ENCODE measurements around the gene ATP6V0E2.

The ATP6V0E2 gene

GRCh38 chr7:149862156-149862555, 11.6 kb upstream of the ATP6V0E2 start:
- DNase-seq (ENCODE audit: low read depth in 2 of 2) = no peak

DNA sequence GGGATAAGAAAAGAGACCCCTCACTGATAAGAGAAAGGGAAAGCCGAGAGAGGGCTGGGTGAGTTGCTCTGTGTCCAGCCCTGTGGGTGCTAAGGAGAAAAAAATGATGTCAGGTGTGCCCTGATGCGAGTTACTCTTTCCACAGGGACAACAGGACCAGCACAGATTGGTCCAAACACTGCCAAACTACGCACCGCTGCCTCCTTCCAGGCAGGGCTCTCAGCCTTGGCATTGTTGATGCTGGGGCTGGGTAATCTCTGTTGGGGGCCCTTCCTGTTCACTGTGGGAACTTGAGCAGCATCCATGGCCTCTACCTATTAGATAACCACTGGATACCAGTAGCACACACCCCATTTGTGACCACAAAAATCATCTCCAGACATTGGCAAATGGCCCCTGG, 10.3 kb upstream of the ATP6V0E2 start:
- no peak for DNase-seq (ENCODE audit: low read depth in 2 of 2)

GRCh38 chr7:149864023-149864422, 9.7 kb upstream of the ATP6V0E2 start:
- no peak for DNase-seq (ENCODE audit: low read depth in 2 of 2)

DNA sequence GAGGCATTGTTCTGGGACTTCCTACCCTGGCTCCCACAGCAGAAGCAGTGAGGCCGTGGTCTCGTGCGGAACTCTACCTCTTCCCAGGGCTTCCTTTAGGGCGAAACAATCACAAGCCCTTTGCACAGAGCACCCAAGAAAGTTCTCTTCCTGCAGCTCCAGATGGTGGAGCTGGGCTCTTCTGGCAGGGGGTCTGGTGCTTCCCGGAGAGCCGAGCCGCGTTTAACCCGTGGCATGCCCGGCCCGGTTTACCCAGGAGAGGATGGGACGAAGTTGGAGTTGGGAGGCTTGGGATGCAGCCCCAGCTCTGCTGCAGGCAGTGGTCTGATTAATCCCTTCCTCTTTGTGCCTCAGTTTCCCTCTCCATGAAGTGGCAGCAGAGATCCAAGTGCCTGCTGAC, 9.0 kb upstream of the ATP6V0E2 start:
- DNase-seq (ENCODE audit: low read depth in 2 of 2) = no peak

DNA sequence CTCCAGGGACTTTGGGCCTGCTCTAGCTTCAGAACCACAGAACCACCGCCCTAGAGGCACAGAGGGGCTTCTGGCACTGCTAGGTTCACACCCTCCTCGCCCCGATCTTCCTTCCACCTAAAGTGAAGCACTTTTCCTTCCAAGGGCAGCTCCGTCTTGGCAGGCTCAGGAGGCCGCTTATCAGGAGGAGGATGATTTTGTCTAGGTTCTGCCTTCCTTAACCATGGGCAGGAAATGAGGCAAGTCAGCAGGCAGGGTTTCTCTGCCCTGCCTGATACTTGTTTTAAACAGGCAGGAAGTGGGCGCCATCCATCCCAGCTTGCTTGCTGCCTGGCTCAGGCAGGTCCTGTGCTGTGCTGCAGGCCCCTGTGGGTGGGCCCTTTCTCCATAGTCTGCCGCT, 8.3 kb upstream of the ATP6V0E2 start:
- DNase-seq (ENCODE audit: low read depth in 2 of 2) = no peak

DNA sequence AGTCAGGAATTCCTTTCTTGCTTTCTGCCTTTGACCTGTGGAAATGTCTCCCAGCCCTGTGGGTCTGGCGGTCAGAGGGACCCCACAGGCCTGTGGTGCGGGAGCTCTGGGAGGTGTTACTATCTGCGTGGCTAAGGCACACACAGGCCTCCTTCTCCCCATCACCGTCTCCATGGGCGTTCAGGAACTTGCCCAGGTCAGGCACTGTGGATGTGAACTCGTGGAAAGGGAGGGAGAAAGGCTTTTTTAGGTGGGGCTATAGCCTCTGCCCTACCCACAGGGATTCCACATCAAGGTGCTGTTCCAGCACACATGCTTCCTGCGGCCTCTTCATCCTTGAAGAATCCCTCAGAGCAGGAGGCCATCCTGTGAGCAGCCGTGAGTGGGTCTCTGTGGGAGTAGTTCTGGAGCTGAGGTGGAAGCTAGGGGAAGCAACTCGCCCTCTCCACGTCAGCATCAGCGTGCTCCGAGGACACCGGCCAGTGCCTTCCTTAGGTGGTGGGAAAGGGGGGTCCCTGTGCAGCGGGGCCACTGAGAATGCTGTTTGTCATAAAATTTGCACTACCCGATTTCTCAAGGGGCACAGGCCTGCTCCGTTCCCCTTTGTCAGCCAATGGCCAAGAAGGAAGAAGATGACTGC, 7.5 kb upstream of the ATP6V0E2 start:
- DNase-seq (ENCODE audit: low read depth in 2 of 2) = no peak

DNA sequence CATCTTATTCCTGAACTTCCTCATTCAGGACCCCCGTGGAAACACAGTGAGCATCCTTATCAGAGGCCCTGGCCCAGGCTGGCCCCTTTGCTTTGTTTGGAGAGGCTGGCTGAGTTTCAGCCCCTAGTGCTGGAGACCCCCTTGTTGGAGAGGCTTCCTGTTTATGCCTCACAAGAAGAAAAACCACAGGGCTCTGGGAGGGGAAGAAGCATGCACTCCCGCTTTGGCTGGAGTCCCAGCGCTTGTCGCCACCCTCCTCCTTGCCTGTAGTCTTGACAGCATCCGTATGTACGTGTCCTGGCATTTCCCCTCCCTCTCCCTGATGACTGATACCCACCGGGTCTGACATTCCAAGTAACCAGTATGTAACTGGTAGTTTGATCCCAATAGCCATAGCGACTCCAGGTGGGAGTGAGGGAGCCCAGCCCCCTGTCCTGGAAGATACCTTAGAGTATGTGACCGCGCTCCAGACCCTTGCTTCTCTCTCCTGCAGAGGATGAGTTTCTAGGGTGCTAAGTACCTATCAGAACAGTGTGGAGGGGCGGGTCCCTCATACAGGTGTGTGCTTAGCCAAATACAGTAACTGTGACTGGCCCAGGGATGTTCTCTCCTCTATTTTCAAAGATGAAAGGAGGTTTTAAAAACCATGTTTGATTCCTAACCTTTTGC, 6.9 kb upstream of the ATP6V0E2 start:
- DNase-seq (ENCODE audit: low read depth in 2 of 2) = peak; percentile 23 to 27

GRCh38 chr7:149867762-149868622, 5.8 kb upstream of the ATP6V0E2 start:
- DNase-seq (ENCODE audit: low read depth in 2 of 2) = no peak

DNA sequence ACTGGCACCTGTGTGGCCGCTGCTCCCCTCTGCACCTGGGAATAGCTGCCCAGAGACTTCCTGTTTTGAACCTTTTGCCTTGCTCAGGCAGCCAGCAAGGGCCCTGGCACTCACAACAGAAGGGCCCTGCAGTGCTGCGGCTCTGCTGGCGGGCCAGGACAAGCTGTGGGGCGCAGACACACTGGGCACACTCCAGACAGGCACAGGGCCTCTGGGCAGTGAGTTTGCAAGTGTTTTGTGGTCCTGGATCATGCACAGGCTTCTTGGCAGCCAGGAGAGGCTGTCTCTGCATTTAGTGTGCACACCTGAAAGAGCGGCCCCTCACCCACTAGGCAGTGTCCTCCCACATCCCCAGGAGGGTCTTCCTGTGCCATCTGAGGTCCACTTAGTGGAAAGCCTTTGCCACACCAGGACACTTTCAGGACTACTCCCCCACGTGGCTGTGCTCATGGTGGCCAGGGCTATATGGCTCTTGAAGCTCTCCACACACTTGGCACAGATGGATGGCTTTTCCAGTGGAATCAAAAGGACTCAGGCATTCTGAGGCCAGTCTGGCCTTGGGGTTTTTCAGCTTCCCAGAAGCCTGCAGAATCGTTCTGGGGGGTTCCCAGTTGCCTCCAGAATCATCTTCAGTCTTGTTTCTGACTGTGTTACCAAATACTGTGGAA, 5.0 kb upstream of the ATP6V0E2 start:
- DNase-seq (ENCODE audit: low read depth in 2 of 2) = no peak

- DNase-seq (ENCODE audit: low read depth in 2 of 2) = no peak
These were observed 4.5 kb upstream of the ATP6V0E2 start for GRCh38 chr7:149869291-149869650.

DNA sequence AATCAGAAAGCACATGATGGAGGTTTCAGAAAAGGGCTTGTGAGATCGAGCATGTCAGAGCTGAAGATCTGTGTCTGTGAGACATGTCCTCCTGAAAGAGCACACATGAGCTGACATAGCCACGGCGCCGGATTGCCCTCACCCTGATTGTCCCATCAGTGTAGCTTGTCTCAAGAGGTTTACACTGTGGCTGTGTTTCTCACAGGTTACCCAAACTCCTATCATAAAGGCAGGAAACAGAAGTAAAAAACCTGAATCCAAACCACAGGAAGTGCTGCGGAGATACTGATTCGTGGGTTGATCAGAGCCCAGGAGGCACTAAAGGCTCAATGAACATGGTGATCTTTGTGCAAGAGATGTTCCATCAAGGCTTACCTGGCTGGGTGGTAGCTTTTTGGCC, 3.9 kb upstream of the ATP6V0E2 start:
- DNase-seq (ENCODE audit: low read depth in 2 of 2) = no peak

DNA sequence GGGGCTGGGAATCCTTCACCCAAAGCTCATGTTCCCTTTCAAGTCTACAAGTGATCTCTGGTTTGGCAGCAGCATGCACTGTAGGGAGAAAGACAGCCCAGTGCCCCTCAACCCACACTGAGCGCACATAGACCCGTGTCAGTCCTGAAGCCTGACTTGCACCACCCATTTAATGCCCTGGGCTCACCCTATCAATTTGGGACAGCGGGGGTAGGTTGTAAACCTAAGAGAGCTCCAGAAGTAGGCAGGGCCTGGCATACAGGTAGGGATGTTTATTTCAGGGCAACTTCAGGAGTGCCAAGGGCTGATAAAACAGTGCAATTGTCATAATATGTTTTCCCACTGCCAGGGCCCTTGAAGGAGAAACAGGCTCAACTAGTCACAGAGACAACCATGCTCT, 3.5 kb upstream of the ATP6V0E2 start:
- no peak for DNase-seq (ENCODE audit: low read depth in 2 of 2)

DNA sequence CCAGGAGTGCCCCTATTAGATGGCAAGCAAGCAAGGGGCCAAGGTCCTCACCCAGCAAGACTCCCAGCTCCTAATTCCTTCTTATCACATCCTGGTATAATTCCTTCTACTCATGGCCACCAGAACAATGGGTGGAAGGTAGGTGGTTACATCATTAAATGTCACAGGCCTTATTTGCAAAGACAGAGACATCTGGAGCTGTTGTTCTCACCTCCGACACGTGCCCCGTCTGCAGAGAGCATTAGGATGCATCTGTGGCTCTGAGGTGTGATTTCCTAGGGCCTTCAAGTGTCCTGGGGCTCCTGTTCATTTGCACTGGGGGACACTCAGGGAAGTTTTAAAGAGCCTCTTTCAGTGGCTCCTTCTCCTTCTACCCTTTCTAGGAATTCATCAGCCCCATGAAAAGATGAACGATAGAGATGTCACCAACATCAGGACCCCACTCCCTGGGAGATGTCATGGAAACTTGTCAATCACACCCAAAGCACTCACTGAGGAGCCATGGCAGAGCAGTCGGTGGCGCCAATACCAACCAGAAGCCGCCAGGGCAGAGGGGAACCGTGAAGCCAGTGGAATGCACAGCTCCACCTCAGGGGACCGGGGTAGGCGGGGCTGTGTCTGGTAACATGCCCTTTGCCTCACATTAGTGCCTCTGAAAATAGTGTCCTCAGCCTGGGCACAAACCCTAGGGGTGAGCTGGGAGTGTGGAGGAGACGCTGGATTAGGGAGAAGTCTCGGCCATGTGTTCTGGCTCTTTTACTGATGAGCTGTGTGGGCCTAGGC, 2.9 kb upstream of the ATP6V0E2 start:
- no peak for DNase-seq (ENCODE audit: low read depth in 2 of 2)

- no peak for DNase-seq (ENCODE audit: low read depth in 2 of 2)
These were observed 2.2 kb upstream of the ATP6V0E2 start for GRCh38 chr7:149871576-149871975.

GRCh38 chr7:149872419-149873073, 1.2 kb upstream of the ATP6V0E2 start:
- peak; percentile 38 to 41 for DNase-seq (ENCODE audit: low read depth in 2 of 2)

DNA sequence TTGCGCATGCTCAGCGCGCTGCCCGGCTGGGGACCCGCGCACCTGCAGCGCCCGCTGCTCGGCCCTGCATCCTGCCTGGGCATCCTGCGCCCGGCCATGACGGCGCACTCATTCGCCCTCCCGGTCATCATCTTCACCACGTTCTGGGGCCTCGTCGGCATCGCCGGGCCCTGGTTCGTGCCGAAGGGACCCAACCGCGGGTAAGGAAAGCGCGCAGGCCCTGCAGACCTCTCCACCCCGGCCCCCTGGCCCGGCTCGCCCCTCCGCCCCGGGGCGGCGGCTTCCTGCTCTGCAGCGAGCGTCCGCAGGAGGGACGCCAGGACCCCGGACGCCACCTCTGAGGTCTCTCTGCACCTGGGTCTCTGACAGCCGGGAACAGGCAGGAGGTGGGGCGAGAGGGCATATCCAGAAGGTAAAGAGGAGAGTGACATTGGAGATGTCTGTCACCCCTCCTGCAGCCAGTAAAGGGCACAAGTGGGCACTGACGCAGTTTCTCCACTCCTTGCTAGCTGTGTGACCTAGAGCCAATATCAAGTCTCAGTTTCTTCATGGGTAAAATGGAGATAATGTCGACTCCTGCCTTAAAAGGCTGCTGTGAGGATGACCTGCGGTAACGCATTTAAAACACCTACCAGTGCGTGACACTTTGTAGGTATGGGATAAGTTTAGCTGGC, 338 bp downstream of the ATP6V0E2 start:
- DNase-seq (ENCODE audit: low read depth in 2 of 2) = no peak

- DNase-seq (ENCODE audit: low read depth in 2 of 2) = no peak
These were observed 867 bp downstream of the ATP6V0E2 start for GRCh38 chr7:149874644-149875028.

- DNase-seq (ENCODE audit: low read depth in 2 of 2) = no peak
These were observed 1.6 kb downstream of the ATP6V0E2 start for GRCh38 chr7:149875396-149875795.

DNA sequence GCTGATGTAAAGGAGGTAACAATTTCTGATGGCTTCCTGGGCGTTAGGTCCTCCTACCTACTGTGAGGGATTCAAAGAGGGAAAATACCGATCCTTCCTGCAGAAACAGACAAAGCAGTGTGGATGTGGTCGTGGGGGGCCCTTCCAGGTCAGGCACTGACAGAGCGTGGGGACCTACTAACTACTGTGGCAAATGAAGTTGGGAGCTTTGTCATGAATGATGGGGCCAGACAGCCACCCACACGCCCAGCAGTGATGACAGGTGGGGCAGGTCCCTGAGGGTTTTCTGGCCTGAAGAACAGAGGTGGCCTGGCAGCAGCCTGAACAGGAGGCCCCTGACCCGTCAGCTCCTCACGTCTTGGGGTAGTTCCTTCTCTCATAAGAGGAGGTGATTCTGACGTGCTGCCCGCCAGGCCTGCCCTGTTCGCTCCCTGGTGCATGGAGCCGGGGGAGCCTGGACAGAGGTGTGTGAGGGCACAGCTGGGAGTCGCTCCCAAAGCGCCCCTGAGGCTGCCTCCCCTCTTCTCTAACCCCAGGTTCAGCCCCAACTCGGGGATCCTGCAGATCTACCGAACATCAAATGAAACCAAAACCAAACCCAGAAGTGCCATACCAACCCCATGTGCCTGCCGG, 4.2 kb downstream of the ATP6V0E2 start:
- DNase-seq (ENCODE audit: low read depth in 2 of 2) = no peak

DNA sequence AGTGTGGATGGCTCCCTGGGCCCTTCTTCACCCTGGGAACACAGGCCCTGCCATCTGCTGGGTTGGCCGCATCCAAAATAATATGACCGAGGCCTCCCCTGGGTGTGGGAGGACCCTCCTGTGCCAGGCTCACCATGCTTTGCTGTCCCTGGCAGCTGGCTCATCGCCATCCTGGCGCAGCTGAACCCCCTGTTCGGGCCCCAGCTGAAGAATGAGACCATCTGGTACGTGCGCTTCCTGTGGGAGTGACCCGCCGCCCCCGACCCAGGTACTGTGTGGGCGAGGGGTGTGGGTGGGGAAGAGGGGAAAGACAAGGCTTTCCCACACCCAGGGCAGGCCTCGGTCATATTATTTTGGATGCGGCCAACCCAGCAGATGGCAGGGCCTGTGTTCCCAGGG, 4.8 kb downstream of the ATP6V0E2 start:
- DNase-seq (ENCODE audit: low read depth in 2 of 2) = no peak
